ENCODE data around the gene CDH23.

GRCh38 chr10:71675295-71675970 lies 278.7 kb downstream of the CDH23 start:
- TF ChIP-seq POLR2A (IDR thresholded peaks at IDR 0.05; ENCODE audit: low read length) (no peak), GATA1 (IDR thresholded peaks at IDR 0.05; ENCODE audit: low read depth, low read length) (no peak)

Measured in erythroblast (primary cell).